Liver (tissue), 9 donors: ENCODE data around the gene NTMT1. TPM values are rescaled to one million over a fixed set of nuclear protein-coding genes. Genes with fewer than 3 reads are reported as not detected.

ENCODE experiments used
- DNase-seq: peaks from one replicate; pipeline ENCODE4 v3.0.0-alpha.2; 2017; ENCODE audit warnings: low spot score
- H3K27ac ChIP-seq, 2 donors: one replicate each; pipeline ENCODE4 v1.7.0; 2013; ENCODE audit warnings: inconsistent platforms in 2 of 2, low read length in 2 of 2, control low read depth in 1 of 2, low read depth in 1 of 2, mild to moderate bottlenecking in 1 of 2
- H3K27me3 ChIP-seq, 4 donors: one replicate each; pipeline versions ENCODE4 v1.6.1 to v1.7.0; 2013; ENCODE audit warnings: low read length in 3 of 4, inconsistent platforms in 1 of 4, mild to moderate bottlenecking in 1 of 4, moderate library complexity in 1 of 4; ENCODE audit not compliant: control insufficient read depth in 4 of 4, insufficient read depth in 4 of 4
- H3K36me3 ChIP-seq, 4 donors: one replicate each; pipeline versions ENCODE4 v1.6.1 to v1.7.0; 2013; ENCODE audit warnings: low read length in 3 of 4, mild to moderate bottlenecking in 3 of 4, low read depth in 1 of 4, moderate library complexity in 1 of 4; ENCODE audit not compliant: control insufficient read depth in 4 of 4, insufficient read depth in 3 of 4
- H3K4me1 ChIP-seq, 4 donors: one replicate each; pipeline versions ENCODE4 v1.6.1 to v1.7.0; 2013; ENCODE audit warnings: low read length in 3 of 4, mild to moderate bottlenecking in 3 of 4, moderate library complexity in 1 of 4; ENCODE audit not compliant: control insufficient read depth in 4 of 4, insufficient read depth in 4 of 4
- H3K4me3 ChIP-seq, 3 donors: one replicate each; pipeline versions ENCODE4 v1.6.1 to v1.7.0; 2013; ENCODE audit warnings: low read length in 3 of 3, control low read depth in 1 of 3, low read depth in 1 of 3, mild to moderate bottlenecking in 1 of 3
- H3K9ac ChIP-seq, 2 donors: one replicate each; pipeline ENCODE4 v1.7.0; 2013; ENCODE audit warnings: low read length in 2 of 2, mild to moderate bottlenecking in 2 of 2, moderate library complexity in 2 of 2, control low read depth in 1 of 2, low read depth in 1 of 2
- H3K9me3 ChIP-seq, 4 donors: one replicate each; pipeline versions ENCODE4 v1.6.1 to v1.7.0; 2013; ENCODE audit warnings: low read length in 3 of 4; ENCODE audit not compliant: control insufficient read depth in 4 of 4
- EGR1 ChIP-seq, 2 donors: IDR thresholded peaks; 2 replicates each; pipeline ENCODE4 v1.6.1; 2016 to 2018; ENCODE audit warnings: antibody characterized with exemption in 2 of 2, low read depth in 2 of 2
- FOXA1 ChIP-seq: IDR thresholded peaks from 2 replicates; pipeline ENCODE4 v1.6.1; 2016; ENCODE audit warnings: antibody characterized with exemption
- FOXA2 ChIP-seq: IDR thresholded peaks from 2 replicates; pipeline ENCODE4 v1.6.1; 2016; ENCODE audit warnings: antibody characterized with exemption
- GABPA ChIP-seq, 2 donors: IDR thresholded peaks in 1 of 2; conservative IDR thresholded peaks in 1 of 2; 2 replicates each; pipeline ENCODE4 v1.6.1; 2016; ENCODE audit warnings: antibody characterized with exemption in 2 of 2, mild to moderate bottlenecking in 1 of 2, moderate library complexity in 1 of 2
- HNF4A ChIP-seq, 2 donors: conservative IDR thresholded peaks; 2 replicates each; pipeline ENCODE4 v1.6.1; 2016; ENCODE audit warnings: antibody characterized with exemption in 2 of 2, mild to moderate bottlenecking in 2 of 2
- HNF4G ChIP-seq: IDR thresholded peaks from 2 replicates; pipeline ENCODE4 v1.6.1; 2016; ENCODE audit warnings: antibody characterized with exemption
- JUND ChIP-seq, 2 donors: IDR thresholded peaks; 2 replicates each; pipeline ENCODE4 v1.6.1; 2016; ENCODE audit warnings: antibody characterized with exemption in 2 of 2
- NR2F2 ChIP-seq: IDR thresholded peaks from 2 replicates; pipeline ENCODE4 v1.6.1; 2016; ENCODE audit warnings: antibody characterized with exemption
- RAD21 ChIP-seq, 2 donors: IDR thresholded peaks; 2 replicates each; pipeline ENCODE4 v1.6.1; 2016; ENCODE audit warnings: antibody characterized with exemption in 2 of 2, mild to moderate bottlenecking in 2 of 2
- RXRA ChIP-seq, 2 donors: IDR thresholded peaks; 2 replicates each; pipeline ENCODE4 v1.6.1; 2017 to 2018; ENCODE audit warnings: antibody characterized with exemption in 2 of 2, mild to moderate bottlenecking in 1 of 2
- TAF1 ChIP-seq: conservative IDR thresholded peaks from 2 replicates; pipeline ENCODE4 v1.6.1; 2016; ENCODE audit warnings: antibody characterized with exemption, mild to moderate bottlenecking
- WGBS: extraction: QIAGEN DNeasy Blood & Tissue Kit; methylation state at CpG from one replicate; pipeline ENCODE4 v1.1.7; 2013; 5-methylcytosine and 5-hydroxymethylcytosine counted together
- polyA plus RNA-seq, 2 donors: library from polyadenylated mRNA; stranded (reverse) in 1 of 2; unstranded in 1 of 2; fragments of 200-250 nt in 1 of 2; fragments of >200 nt in 1 of 2; fragmentation: Nextera tagmentation in 1 of 2; extraction: Ambion mirVana in 1 of 2; gene quantifications; one replicate each; pipeline versions ENCODE4 v1.2.1 to v1.2.3, GENCODE V29; 2013 to 2015
- total RNA-seq, 2 donors: library from RNA; depleted of rRNA; stranded (reverse); fragments of >200 nt; gene quantifications; one replicate each; pipeline ENCODE4 v1.2.3, GENCODE V29; 2014
- TF ChIP-seq, protein P1 (sequence below): IDR thresholded peaks from 2 replicates; pipeline ENCODE4 v1.6.1; 2016; ENCODE audit warnings: antibody characterized with exemption
- TF ChIP-seq, protein P2 (sequence below): IDR thresholded peaks from 2 replicates; pipeline ENCODE4 v1.6.1; 2016; ENCODE audit warnings: antibody characterized with exemption
- TF ChIP-seq, protein P3 (sequence below): IDR thresholded peaks from 2 replicates; pipeline ENCODE4 v1.6.1; 2016; ENCODE audit warnings: antibody characterized with exemption
- donor health status: healthy.
- donor health status: healthy.
- donor health status: healthy.
- donor health status: healthy.
- donor health status: healthy.

NTMT1 gene
- total and polyA plus RNA-seq, 4 donors = 13.1 to 42.5 (median 26.2) TPM

DNA sequence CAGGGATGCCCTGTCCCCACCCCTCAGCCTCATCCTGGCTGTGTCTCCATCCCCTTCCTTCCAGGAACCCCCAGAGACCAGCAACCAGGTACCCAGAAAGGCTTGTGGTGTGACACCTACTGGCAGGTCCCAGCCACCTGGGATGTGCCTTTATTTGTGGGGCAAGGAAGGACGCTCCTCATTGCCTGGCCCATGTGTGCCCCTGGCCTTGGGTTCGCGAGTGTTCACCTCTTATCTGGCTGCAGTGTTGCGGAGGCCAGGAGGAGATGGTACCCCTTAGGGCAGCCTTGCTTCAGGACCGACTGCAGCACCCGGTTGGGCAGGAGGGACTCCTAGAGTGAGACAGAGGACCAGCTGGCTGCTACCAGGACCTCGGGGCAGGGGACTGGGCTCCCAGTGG, 13.8 kb upstream of the NTMT1 start:
- no peak overlapping the region for H3K9ac ChIP-seq
- no peak for DNase-seq
- H3K27me3 ChIP-seq = no peaks in the 10 kb centered on the region
- H3K4me3 ChIP-seq = no peak overlapping the region
- TF ChIP-seq NR2F2 (no peak), RXRA (IDR thresholded peaks at IDR 0.05) (no peak)
- TF ChIP-seq, protein P1, sequence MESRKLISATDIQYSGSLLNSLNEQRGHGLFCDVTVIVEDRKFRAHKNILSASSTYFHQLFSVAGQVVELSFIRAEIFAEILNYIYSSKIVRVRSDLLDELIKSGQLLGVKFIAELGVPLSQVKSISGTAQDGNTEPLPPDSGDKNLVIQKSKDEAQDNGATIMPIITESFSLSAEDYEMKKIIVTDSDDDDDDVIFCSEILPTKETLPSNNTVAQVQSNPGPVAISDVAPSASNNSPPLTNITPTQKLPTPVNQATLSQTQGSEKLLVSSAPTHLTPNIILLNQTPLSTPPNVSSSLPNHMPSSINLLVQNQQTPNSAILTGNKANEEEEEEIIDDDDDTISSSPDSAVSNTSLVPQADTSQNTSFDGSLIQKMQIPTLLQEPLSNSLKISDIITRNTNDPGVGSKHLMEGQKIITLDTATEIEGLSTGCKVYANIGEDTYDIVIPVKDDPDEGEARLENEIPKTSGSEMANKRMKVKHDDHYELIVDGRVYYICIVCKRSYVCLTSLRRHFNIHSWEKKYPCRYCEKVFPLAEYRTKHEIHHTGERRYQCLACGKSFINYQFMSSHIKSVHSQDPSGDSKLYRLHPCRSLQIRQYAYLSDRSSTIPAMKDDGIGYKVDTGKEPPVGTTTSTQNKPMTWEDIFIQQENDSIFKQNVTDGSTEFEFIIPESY = no peak
- 84% methylated on average over 7 of the region's 7 CpGs for WGBS
- H3K27ac ChIP-seq = no peak overlapping the region
- H3K9me3 ChIP-seq = no peaks in the 10 kb centered on the region
- H3K4me1 ChIP-seq = peaks cover 6 to 22% (median 13%) of the 10 kb centered on the region in 4 donors
- no peaks in the 10 kb centered on the region for H3K36me3 ChIP-seq

DNA sequence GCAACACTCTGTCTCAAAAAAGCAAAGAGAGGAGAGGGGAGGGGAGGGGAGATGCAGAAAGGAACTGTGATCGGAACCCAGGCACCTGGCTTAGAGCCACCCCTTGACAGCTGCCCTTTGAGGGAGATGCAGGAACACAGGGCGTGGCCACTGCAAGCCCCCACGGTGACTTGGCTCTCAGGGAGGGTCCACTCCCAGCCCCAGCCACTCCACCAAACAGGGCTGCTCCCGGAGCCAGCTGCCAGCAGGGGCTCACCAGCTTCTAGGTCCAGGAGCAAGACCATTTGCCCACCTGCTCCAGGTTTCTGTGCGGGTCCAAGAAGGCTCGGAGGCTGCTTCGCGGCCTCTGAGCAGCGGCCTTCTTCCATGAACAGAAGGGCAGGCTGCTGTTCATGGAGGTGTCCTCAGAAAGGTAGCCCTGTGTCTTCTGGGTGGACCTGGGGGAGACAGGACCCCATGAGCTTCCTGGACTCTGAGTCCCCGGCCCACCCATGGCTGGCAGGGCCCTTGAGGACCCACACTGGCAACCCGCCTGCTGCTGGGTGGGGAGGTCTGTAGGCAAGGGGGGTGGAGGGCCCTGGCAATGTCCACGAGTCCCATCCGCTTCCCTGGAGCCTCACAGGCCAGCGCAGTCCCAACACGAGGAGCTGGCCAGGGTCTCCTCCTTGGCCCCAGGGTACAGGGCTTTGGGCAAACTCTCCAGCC, 13.0 kb upstream of the NTMT1 start:
- Histone ChIP-seq H3K9me3 (no peaks in the 10 kb centered on the region), H3K36me3 (no peaks in the 10 kb centered on the region), H3K4me1 (peaks cover 6 to 15% (median 10%) of the 10 kb centered on the region in 4 donors), H3K9ac (no peak overlapping the region), H3K27me3 (no peaks in the 10 kb centered on the region), H3K27ac (no peak overlapping the region), H3K4me3 (no peak overlapping the region)
- WGBS = 86% methylated on average over 15 of the region's 15 CpGs
- TF ChIP-seq FOXA1 (no peak), RAD21 (IDR thresholded peaks at IDR 0.05) (no peak), JUND (IDR thresholded peaks at IDR 0.05) (no peak), TAF1 (no peak), NR2F2 (no peak), HNF4A (conservative IDR thresholded peaks at IDR 0.05) (no peak), RXRA (IDR thresholded peaks at IDR 0.05) (no peak), FOXA2 (no peak)
- no peak for DNase-seq

DNA sequence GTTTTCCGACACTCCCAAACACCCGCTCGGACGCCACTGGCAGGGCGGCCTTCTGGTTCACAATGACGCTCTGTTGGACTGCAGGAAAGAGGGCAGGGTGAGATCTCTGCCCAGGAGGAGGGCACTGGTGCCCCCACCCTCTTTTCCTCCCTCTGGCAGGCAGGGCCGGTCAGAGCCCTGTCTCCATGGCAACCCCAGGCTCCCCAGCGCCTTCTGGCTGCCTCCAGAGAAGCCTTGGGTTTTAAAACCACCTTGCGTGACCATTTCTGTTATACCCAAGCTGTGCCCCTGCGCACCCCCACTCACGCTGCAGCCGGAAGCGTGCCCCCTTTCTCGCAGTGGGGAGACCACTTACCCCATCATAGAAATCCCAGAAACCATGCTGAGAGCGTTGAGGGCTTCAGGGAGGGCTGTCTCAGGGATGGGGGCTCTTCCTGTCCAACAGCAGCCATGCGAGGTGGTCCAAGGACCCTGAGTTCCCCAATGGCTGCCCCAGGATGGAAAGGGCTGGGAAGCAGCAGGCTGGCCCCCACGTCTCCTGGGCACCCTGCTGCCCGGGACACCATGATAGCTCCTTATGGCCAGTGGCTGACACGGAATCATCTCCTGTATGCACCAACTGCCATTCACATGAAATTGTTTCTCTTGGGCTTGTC, 12.3 kb upstream of the NTMT1 start:
- H3K9ac ChIP-seq = no peak overlapping the region

DNA sequence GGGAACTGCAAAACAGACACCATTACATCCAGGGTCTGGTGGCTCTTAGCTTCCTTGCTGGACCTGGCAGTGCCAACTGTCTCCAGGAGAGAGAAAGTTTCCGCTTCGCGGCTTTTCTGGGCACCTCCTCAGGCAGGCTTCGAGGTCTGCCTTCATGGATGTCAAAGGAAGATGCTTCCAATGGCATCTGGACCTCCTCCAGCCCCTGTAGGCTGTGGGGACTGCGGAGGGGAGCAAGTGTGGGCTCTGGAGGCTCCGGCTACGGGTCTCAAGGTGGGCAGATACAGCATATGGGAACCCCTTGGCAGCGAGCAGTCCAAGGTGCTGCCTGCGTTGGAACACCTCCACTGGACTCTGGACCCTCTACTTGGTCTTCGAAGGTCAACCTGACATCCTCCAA, 11.0 kb upstream of the NTMT1 start:
- DNase-seq = no peak
- H3K4me1 ChIP-seq = peaks cover 4 to 14% (median 7%) of the 10 kb centered on the region in 4 donors
- H3K9me3 ChIP-seq = no peaks in the 10 kb centered on the region
- WGBS = 90% methylated on average over 10 of the region's 10 CpGs
- H3K36me3 ChIP-seq = no peaks in the 10 kb centered on the region
- H3K4me3 ChIP-seq = no peak overlapping the region
- H3K9ac ChIP-seq = no peak overlapping the region
- H3K27ac ChIP-seq = no peak overlapping the region
- no peaks in the 10 kb centered on the region for H3K27me3 ChIP-seq
- TF ChIP-seq NR2F2 (no peak), JUND (IDR thresholded peaks at IDR 0.05) (no peak), FOXA1 (no peak), GABPA (IDR thresholded peaks at IDR 0.05 in 1 of 2, conservative IDR thresholded peaks at IDR 0.05 in 1 of 2) (no peak), HNF4A (conservative IDR thresholded peaks at IDR 0.05) (no peak), FOXA2 (no peak), HNF4G (no peak), EGR1 (IDR thresholded peaks at IDR 0.05; ENCODE audit: low read depth in 2 of 2) (no peak)
- TF ChIP-seq, protein P1 = no peak
- TF ChIP-seq, protein P2, sequence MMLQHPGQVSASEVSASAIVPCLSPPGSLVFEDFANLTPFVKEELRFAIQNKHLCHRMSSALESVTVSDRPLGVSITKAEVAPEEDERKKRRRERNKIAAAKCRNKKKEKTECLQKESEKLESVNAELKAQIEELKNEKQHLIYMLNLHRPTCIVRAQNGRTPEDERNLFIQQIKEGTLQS = no peak
- TF ChIP-seq, protein P3, sequence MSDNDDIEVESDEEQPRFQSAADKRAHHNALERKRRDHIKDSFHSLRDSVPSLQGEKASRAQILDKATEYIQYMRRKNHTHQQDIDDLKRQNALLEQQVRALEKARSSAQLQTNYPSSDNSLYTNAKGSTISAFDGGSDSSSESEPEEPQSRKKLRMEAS = no peak

More for the DNA sequence above, 12.3 kb upstream of the NTMT1 start:
- 81% methylated on average over 19 of the region's 19 CpGs for WGBS
- no peak overlapping the region for H3K27ac ChIP-seq
- H3K4me3 ChIP-seq = no peak overlapping the region
- no peaks in the 10 kb centered on the region for H3K9me3 ChIP-seq
- peaks cover 6 to 15% (median 10%) of the 10 kb centered on the region in 4 donors for H3K4me1 ChIP-seq
- H3K36me3 ChIP-seq = no peaks in the 10 kb centered on the region
- no peaks in the 10 kb centered on the region for H3K27me3 ChIP-seq
- DNase-seq = no peak
- TF ChIP-seq, protein P3 = no peak
